Peyer's patch (tissue), 4 donors: Measurements from ENCODE around the gene MACROD2. TPM values are rescaled to one million over a fixed set of nuclear protein-coding genes. Genes with fewer than 3 reads are reported as not detected.

Source experiments
- DNase-seq, 3 donors: peaks; one replicate each; pipeline ENCODE4 v3.0.0-alpha.2; 2017 to 2019
- H3K27ac ChIP-seq, 4 donors: fragments of 200-600 bp; sonication (generic); one replicate each; pipeline ENCODE4 v1.5.1; 2016 to 2019
- H3K27me3 ChIP-seq, 2 donors: fragments of 200-600 bp; sonication (generic); one replicate each; pipeline ENCODE4 v1.5.1; 2019
- H3K36me3 ChIP-seq, 3 donors: fragments of 200-600 bp; sonication (generic); one replicate each; pipeline ENCODE4 v1.5.1; 2016 to 2019
- H3K4me1 ChIP-seq, 4 donors: fragments of 200-600 bp; sonication (generic); one replicate each; pipeline ENCODE4 v1.5.1; 2016 to 2019
- H3K4me3 ChIP-seq, 4 donors: fragments of 200-600 bp; sonication (generic); 1 replicate in 3 of 4; 2 replicates in 1 of 4; pipeline ENCODE4 v1.5.1; 2016 to 2019; ENCODE audit warnings: mild to moderate bottlenecking in 1 of 4
- H3K9me3 ChIP-seq, 4 donors: fragments of 200-600 bp; sonication (generic); one replicate each; pipeline ENCODE4 v1.5.1; 2016 to 2019; ENCODE audit warnings: mild to moderate bottlenecking in 1 of 4
- POLR2A ChIP-seq, 2 donors: fragments of 450-650 bp; IDR thresholded peaks; one replicate each; pipeline ENCODE4 v1.5.1; 2017; ENCODE audit warnings: antibody characterized with exemption in 2 of 2, mild to moderate bottlenecking in 2 of 2, moderate library complexity in 2 of 2
- total RNA-seq, 4 donors: library from RNA; depleted of rRNA; stranded (reverse); fragments of >200 nt; gene quantifications; one replicate each; pipeline ENCODE4 v1.1.0, GENCODE V29; 2016
- TF ChIP-seq, protein P1 (sequence below), 6 experiments: fragments of 450-650 bp in 4 of 6; fragments of 200-600 bp in 2 of 6; sonication (generic) in 1 of 6; IDR thresholded peaks; one replicate each; pipeline ENCODE4 v1.5.1; 2017 to 2019; ENCODE audit warnings: antibody characterized with exemption in 6 of 6, mild to moderate bottlenecking in 3 of 6, moderate library complexity in 1 of 6

The MACROD2 gene
- total RNA-seq, 4 donors from 2014 or later: 2.5 to 10.7 (median 6.5) TPM

GRCh38 chr20:15618912-15619311, 1623.6 kb downstream of the MACROD2 start:
- no peaks in the 10 kb centered on the region for H3K27me3 ChIP-seq
- H3K9me3 ChIP-seq: no peaks in the 10 kb centered on the region
- no peak overlapping the region for H3K4me3 ChIP-seq
- no peak for DNase-seq
- H3K4me1 ChIP-seq: no peaks in the 10 kb centered on the region
- H3K27ac ChIP-seq: no peak overlapping the region
- H3K36me3 ChIP-seq: no peaks in the 10 kb centered on the region
- TF ChIP-seq, protein P1, sequence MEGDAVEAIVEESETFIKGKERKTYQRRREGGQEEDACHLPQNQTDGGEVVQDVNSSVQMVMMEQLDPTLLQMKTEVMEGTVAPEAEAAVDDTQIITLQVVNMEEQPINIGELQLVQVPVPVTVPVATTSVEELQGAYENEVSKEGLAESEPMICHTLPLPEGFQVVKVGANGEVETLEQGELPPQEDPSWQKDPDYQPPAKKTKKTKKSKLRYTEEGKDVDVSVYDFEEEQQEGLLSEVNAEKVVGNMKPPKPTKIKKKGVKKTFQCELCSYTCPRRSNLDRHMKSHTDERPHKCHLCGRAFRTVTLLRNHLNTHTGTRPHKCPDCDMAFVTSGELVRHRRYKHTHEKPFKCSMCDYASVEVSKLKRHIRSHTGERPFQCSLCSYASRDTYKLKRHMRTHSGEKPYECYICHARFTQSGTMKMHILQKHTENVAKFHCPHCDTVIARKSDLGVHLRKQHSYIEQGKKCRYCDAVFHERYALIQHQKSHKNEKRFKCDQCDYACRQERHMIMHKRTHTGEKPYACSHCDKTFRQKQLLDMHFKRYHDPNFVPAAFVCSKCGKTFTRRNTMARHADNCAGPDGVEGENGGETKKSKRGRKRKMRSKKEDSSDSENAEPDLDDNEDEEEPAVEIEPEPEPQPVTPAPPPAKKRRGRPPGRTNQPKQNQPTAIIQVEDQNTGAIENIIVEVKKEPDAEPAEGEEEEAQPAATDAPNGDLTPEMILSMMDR (IDR thresholded peaks at IDR 0.05): no peak
- TF ChIP-seq POLR2A (IDR thresholded peaks at IDR 0.05): no peak

- Histone ChIP-seq H3K4me3 (no peak overlapping the region), H3K9me3 (no peaks in the 10 kb centered on the region), H3K27me3 (no peaks in the 10 kb centered on the region), H3K36me3 (no peaks in the 10 kb centered on the region), H3K27ac (no peak overlapping the region), H3K4me1 (no peaks in the 10 kb centered on the region)
- TF ChIP-seq, protein P1 (IDR thresholded peaks at IDR 0.05): no peak
- no peak for TF ChIP-seq POLR2A (IDR thresholded peaks at IDR 0.05)
- DNase-seq: no peak
These were observed 1624.0 kb downstream of the MACROD2 start for GRCh38 chr20:15619341-15619740.

DNA sequence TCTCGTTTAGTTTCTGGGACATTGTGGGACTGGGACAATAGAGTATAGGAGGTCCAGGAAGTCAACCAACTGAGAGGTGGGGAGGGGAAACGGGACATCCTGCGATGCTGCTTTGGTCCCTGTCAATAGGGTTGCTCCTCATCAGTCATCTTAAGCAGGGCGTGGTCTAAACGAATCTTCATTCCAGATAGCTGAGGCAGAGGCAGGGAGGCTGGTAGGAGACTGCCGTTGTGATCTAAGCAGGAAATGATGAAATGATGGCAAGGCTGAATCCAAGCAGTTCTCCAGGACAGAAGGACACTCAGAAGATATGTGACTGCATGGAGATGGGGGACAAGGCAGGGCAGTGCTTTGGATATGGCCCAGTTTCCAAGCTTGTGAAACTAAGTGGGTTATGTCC, 1624.5 kb downstream of the MACROD2 start:
- Histone ChIP-seq H3K4me1 (no peaks in the 10 kb centered on the region), H3K36me3 (no peaks in the 10 kb centered on the region)

GRCh38 chr20:15622368-15622767, 1627.1 kb downstream of the MACROD2 start:
- TF ChIP-seq, protein P1 (IDR thresholded peaks at IDR 0.05): no peak
- no peak for TF ChIP-seq POLR2A (IDR thresholded peaks at IDR 0.05)
- Histone ChIP-seq H3K27me3 (no peaks in the 10 kb centered on the region), H3K36me3 (no peaks in the 10 kb centered on the region), H3K4me3 (no peak overlapping the region), H3K9me3 (no peaks in the 10 kb centered on the region), H3K4me1 (no peaks in the 10 kb centered on the region), H3K27ac (no peak overlapping the region)
- no peak for DNase-seq

More for the DNA sequence above, 1624.5 kb downstream of the MACROD2 start:
- Histone ChIP-seq H3K9me3 (no peaks in the 10 kb centered on the region), H3K4me3 (no peak overlapping the region), H3K27ac (no peak overlapping the region), H3K27me3 (no peaks in the 10 kb centered on the region)
- TF ChIP-seq, protein P1 (IDR thresholded peaks at IDR 0.05): no peak
- no peak for TF ChIP-seq POLR2A (IDR thresholded peaks at IDR 0.05)
- no peak for DNase-seq

- H3K4me3 ChIP-seq: no peak overlapping the region
- H3K27ac ChIP-seq: no peak overlapping the region
- DNase-seq: no peak
- no peaks in the 10 kb centered on the region for H3K36me3 ChIP-seq
- no peaks in the 10 kb centered on the region for H3K4me1 ChIP-seq
- no peaks in the 10 kb centered on the region for H3K9me3 ChIP-seq
- TF ChIP-seq, protein P1 (IDR thresholded peaks at IDR 0.05): no peak
- no peak for TF ChIP-seq POLR2A (IDR thresholded peaks at IDR 0.05)
- H3K27me3 ChIP-seq: no peaks in the 10 kb centered on the region
These were observed 1627.9 kb downstream of the MACROD2 start for GRCh38 chr20:15623215-15623614.

DNA sequence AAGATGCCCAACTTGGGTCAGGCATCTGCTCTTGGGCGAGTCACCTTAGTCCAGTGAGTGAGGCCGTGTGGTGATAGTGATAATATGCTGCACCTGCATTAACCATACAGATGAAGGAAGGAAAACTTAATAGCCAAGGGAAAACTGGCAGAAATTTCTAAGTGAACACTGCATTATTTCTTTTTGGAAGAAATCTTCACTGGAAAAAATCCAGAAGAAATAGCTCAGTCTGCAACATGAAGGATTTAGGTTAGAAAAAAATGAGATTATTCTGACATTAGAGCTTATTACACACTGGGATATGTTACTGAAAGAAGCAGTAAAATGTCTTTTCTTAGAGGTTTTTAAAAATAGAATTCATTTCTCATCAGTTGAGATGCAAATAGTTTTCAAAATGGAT, 1630.7 kb downstream of the MACROD2 start:
- no peaks in the 10 kb centered on the region for H3K27me3 ChIP-seq
- TF ChIP-seq POLR2A (IDR thresholded peaks at IDR 0.05): no peak
- TF ChIP-seq, protein P1 (IDR thresholded peaks at IDR 0.05): no peak
- H3K4me3 ChIP-seq: no peak overlapping the region
- no peak overlapping the region for H3K27ac ChIP-seq
- DNase-seq: no peak
- no peaks in the 10 kb centered on the region for H3K4me1 ChIP-seq
- H3K36me3 ChIP-seq: no peaks in the 10 kb centered on the region
- H3K9me3 ChIP-seq: no peaks in the 10 kb centered on the region
